ENCODE data around the gene TMEM119. TPM values are rescaled to one million over a fixed set of nuclear protein-coding genes. Genes with fewer than 3 reads are reported as not detected.
A peak's percentile ranks its signal among the peaks of the same experiment; 100 is the strongest.

TMEM119 gene
- total and polyA plus RNA-seq, 2 of the 13 experiments (the other 11 are each of a cell fraction or from before 2014, with no cell fraction given), result not detected

- no peak for TF ChIP-seq ZBED4 (CRISPR knock-in tag; IDR thresholded peaks at IDR 0.05; ENCODE audit: borderline replicate concordance)
- TF ChIP-seq PBX3 (CRISPR knock-in tag; IDR thresholded peaks at IDR 0.05; ENCODE audit: borderline replicate concordance), result no peak
- no peak for TF ChIP-seq ZNF770 (CRISPR knock-in tag; IDR thresholded peaks at IDR 0.05)
- TF ChIP-seq POLR2A (IDR thresholded peaks at IDR 0.05; ENCODE audit: insufficient read depth in 1 of 2, low read depth in 2 of 2, low read length in 2 of 2), result no peak
- TF ChIP-seq ZNF263 (CRISPR knock-in tag; IDR thresholded peaks at IDR 0.05), result no peak
- TF ChIP-seq CENPT (CRISPR knock-in tag; IDR thresholded peaks at IDR 0.05; ENCODE audit: low read depth), result no peak
- TF ChIP-seq ZNF512B (CRISPR knock-in tag; IDR thresholded peaks at IDR 0.05; ENCODE audit: borderline replicate concordance), result 0 out of 2 replicates have a peak, but pooled peaks have one; percentile 50
- TF ChIP-seq KDM1A (CRISPR knock-in tag; IDR thresholded peaks at IDR 0.05), result no peak
- no peak for TF ChIP-seq KLF12 (CRISPR knock-in tag; IDR thresholded peaks at IDR 0.05; ENCODE audit: borderline replicate concordance)
- 0 out of 2 replicates have a peak, but pooled peaks have one; percentile 39 for TF ChIP-seq SMAD3 (CRISPR knock-in tag; IDR thresholded peaks at IDR 0.05)
- TF ChIP-seq ZNF18 (CRISPR knock-in tag; IDR thresholded peaks at IDR 0.05; ENCODE audit: insufficient replicate concordance), result no peak
- no peak for TF ChIP-seq FIP1L1 (IDR thresholded peaks at IDR 0.05; ENCODE audit: borderline replicate concordance, insufficient read depth, low read depth, low read length)
- TF ChIP-seq ARID3A (IDR thresholded peaks at IDR 0.05; ENCODE audit: low read depth, low read length), result no peak
- no peak for TF ChIP-seq AGO1 (IDR thresholded peaks at IDR 0.05; ENCODE audit: low read depth, low read length, poor library complexity, severe bottlenecking)
Measured at GRCh38 chr12:108620236-108620879, 22.5 kb upstream of the TMEM119 start (continued).
